Epithelial cell of esophagus (primary cell): ENCODE data around the gene RACGAP1.
"Not testable (repeated sequence)": the region's sequence is repeated elsewhere in the genome, so short reads cannot be mapped to it uniquely, and the experiment has no call there.

Experiments used
- DNase-seq: peaks from one replicate; pipeline ENCODE4 v3.0.0; 2010; ENCODE audit warnings: low read depth
- H3K4me3 ChIP-seq: 2 replicates; pipeline ENCODE4 v1.5.1; 2011; ENCODE audit warnings: mild to moderate bottlenecking, low read length, control low read depth
- TF ChIP-seq, protein P1 (sequence below): IDR thresholded peaks from 2 replicates; pipeline ENCODE4 v1.5.1; 2011; ENCODE audit warnings: low read depth, mild to moderate bottlenecking, low read length, control low read depth, inconsistent platforms; ENCODE audit not compliant: insufficient read depth; ENCODE audit errors: missing control alignments

Gene RACGAP1

DNA sequence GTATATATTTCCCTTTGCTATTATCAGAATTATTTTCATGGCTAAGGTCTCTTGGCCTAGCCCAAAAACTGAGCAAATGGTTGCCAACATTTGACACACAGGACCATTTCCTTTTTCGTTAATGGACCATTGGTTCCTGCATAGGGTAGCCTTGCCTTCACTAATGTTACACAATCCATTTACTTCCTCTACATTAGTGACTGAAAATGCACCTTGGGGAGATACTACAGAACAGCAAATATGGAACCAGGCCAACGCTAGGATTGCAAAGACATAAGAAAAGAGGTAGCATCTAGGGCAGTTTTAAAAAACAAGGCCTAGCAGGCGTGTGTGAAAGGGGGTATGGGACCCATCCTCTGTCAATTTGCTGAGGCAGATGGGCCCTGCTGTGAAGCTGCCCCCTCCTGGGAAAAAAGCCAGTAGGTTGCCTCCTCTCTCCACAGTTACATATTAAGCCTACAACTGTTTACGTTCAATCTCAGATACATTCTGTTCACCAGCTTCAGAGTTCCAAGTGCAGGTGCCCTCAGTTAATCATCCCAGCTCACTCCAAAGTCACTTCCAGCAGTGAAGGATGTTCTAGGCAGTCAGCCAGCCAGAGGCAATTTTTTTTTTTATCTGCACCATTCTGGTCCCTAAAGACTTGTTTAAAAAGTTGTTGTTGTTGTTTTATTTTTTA is 37.5 kb downstream of the RACGAP1 start:
- H3K4me3 ChIP-seq, result no peak overlapping the region
- TF ChIP-seq, protein P1, sequence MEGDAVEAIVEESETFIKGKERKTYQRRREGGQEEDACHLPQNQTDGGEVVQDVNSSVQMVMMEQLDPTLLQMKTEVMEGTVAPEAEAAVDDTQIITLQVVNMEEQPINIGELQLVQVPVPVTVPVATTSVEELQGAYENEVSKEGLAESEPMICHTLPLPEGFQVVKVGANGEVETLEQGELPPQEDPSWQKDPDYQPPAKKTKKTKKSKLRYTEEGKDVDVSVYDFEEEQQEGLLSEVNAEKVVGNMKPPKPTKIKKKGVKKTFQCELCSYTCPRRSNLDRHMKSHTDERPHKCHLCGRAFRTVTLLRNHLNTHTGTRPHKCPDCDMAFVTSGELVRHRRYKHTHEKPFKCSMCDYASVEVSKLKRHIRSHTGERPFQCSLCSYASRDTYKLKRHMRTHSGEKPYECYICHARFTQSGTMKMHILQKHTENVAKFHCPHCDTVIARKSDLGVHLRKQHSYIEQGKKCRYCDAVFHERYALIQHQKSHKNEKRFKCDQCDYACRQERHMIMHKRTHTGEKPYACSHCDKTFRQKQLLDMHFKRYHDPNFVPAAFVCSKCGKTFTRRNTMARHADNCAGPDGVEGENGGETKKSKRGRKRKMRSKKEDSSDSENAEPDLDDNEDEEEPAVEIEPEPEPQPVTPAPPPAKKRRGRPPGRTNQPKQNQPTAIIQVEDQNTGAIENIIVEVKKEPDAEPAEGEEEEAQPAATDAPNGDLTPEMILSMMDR, result no peak
- DNase-seq, result no peak

DNA sequence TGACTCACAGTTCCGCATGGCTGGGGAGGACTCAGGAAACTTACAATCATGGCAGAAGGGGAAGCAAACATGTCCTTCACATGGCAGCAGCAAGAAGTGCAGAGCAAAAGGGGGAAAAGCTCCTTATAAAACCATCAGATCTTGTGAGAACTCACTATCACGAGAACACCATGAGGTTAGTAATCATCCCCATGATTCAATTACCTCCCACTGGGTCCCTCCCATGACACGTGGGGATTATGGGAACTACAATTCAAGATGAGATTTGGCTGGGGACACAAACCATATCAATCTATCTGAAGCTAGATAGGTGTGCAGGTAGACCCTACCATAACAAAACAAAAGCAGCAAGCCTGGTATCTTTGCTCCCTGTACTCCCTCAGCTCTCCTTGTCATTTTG is 38.8 kb downstream of the RACGAP1 start:
- not testable (repeated sequence) for DNase-seq, H3K4me3 ChIP-seq

DNA sequence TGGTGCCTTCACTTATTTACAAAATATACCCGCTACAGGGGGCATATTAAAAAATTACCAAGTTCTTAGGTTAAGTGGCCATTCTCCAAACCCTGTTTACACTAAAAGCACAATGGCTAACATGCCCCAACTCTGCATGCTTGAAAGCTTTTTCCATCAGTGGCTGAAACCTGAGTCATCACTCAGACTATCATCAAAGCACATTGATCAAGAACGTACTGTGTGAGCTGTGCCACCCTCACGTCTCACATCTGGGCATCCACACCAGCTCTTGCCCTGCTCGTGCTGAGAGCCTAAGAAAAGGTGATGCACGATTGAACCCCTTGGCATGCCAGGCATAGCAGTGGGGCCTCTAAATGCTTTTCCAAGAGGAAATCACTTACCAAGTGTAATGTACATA is 39.3 kb downstream of the RACGAP1 start:
- DNase-seq, result peak; percentile 21
- TF ChIP-seq, protein P1, result no peak
- no peak overlapping the region for H3K4me3 ChIP-seq

DNA sequence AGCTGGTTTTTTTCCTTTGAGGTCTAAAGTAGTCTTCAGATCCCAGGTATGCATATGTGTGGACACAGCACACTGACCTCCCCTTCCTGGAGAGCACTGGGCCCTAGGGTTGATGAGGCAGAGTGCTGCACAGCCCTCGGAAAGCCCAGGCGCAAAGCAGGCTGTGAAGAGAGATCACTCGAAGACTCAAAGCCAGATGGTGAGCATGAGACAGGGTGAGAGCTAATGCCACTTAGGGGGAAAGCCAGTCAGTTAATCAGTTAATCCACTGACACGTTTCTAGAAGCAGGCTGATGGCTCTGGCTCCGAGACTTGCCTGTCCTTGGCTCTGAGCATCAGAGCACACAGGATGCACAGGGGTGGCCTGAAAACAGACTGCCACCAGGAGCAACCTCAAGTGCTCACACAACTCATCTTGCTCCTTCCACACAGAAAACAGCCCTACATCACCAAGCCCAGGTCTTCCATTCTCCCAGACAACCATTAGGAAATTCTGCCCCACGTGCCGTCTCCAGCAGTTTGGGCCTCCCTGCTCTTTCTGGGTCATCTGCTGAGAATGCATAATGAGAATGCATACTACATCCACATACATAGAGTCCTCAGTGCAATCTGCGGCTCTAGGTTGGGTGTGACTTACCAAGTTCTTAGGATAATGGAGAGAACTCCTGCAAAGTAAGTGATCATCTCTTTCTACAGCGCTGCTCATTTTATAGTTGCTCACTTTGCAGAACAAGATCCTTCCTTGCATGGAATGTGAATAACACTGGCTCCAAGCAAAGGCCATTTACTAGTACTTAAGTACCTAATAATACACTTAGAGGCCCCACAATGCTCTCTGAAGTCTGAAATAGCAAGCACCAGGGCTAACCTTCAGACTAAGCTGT is 40.6 kb downstream of the RACGAP1 start:
- DNase-seq, result no peak

DNA sequence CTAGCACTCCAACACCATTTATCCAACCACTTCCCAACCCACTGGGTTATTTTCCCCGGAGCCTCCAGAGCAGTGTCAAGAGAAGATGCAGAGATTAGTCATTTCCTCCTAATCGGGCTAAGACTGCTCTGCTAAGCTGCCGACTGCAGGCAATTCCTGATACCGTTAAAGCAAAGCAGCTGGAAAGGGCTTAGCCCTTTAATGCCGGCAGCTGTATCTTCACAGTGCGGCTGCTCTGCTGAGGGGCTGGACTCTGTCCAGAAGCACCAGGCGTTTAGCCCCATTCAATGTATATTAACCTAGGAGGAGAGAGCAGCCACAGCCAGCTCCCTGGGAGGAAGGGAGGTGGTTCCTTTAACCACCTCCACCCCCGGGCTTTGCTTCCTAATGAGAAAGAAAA is 41.4 kb downstream of the RACGAP1 start:
- TF ChIP-seq, protein P1, result no peak
- no peak overlapping the region for H3K4me3 ChIP-seq
- peak; percentile 68 for DNase-seq

More for the DNA sequence above, 40.6 kb downstream of the RACGAP1 start:
- H3K4me3 ChIP-seq, result no peak overlapping the region
- TF ChIP-seq, protein P1, result no peak

DNA sequence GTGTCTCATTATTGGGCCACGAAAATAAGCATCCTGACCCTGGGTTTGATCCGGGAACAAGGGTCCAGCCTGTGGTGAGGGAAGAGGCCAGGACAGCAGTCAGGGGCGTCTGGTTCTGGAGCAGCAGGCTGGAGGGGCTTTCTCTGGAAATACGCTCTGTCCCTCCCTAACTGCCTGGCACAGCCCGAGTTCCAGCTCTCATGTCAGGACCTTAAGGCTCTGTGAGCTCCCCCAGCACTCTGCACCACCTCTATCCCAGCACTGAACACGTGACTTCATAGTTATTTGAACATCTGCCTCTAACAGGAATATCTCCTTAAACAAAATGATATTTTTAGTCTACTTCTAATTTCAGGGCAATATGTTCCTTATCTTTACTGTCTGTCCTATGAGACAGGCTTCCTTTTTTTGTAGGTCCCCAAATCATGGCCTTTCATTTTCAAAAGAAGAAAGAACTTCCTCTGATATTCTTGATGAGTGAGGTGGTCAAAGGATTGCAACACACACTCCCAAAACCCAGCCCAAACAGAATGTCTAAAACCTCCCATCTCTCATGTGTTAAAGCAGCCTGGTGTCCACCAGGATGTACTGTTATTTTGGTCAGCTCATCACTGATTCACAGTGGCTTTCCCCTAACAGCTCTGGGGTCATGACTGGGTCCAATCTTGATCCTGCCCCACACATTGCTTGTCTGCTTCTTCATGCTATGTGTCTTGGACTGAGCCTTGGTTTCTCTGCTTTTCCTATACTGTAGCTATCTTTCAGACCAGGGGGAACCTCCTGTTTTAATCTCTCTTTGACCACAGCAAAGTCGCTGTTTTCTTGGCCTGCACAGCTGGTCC is 42.8 kb downstream of the RACGAP1 start:
- no peak for DNase-seq
- TF ChIP-seq, protein P1, result no peak
- H3K4me3 ChIP-seq, result no peak overlapping the region

DNA sequence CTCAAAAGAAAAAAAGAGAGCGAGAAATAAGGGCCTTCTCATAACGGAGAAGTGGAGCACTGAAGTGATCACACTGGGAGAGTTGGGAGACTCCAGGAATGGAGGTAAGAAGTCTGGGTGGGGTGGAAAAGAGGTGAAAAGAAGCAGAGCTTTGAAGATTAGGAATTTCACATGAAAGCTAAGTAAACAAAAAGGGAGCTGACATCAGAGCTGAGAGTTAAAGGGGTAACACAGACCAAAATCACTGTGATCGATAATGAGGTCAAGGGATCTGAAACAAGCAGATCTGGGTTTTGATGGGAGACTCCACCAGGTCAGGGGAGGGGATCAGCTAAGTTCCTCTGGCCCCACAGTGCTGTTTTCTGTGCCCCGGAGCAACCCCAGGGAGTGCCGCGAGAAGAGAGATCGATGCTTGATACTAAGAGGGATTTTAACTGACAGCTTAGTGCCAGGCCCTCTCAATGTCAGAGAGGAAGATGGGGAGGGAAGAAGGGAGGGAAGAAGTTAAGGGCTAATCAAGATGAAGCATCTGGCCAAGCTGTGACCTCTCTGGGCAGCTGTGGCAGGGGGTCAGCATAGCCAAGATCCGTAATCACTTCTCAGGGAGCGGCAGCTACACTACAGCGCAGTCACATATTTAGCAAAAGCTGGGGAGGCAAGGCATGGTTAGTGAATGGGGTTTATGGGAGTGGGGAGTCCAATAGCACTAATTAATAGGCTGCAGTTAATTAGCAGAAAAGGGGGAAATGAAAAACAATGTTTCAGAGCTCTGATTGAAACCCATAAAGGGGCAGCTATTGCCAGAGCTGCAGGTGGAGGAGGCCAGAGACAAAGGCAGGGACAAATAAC is 44.6 kb downstream of the RACGAP1 start:
- no peak for DNase-seq
- no peak overlapping the region for H3K4me3 ChIP-seq
- TF ChIP-seq, protein P1, result no peak
